PFSK-1 (cell line): Measurements from ENCODE around the gene NOX5.
A peak's percentile ranks its signal among the peaks of the same experiment; 100 is the strongest.

Experiments
- FOXP2 ChIP-seq: optimal IDR thresholded peaks from 2 replicates; pipeline ENCODE3; 2011; ENCODE audit warnings: borderline replicate concordance, control low read depth, inconsistent platforms; ENCODE audit not compliant: insufficient read depth; ENCODE audit errors: extremely low read length, extremely low read depth
- POLR2AphosphoS5 ChIP-seq: IDR thresholded peaks from 2 replicates; pipeline ENCODE4 v1.6.1; 2012; ENCODE audit warnings: low read depth, mild to moderate bottlenecking, control low read depth, low read length, moderate library complexity
- REST ChIP-seq, 2 experiments: IDR thresholded peaks; 2 replicates each; pipeline versions ENCODE4 v1.6.1 to v1.8.0; 2011 to 2012; ENCODE audit warnings: low read depth in 2 of 2, low read length in 2 of 2, control low read depth in 1 of 2, inconsistent platforms in 1 of 2, mild to moderate bottlenecking in 1 of 2, moderate library complexity in 1 of 2; ENCODE audit not compliant: insufficient read depth in 1 of 2
- SIN3A ChIP-seq: IDR thresholded peaks from 2 replicates; pipeline ENCODE4 v1.6.1; 2012; ENCODE audit warnings: mild to moderate bottlenecking, low read length, moderate library complexity, borderline replicate concordance; ENCODE audit not compliant: insufficient read depth
- TAF1 ChIP-seq: IDR thresholded peaks from 2 replicates; pipeline ENCODE4 v1.6.1; 2012; ENCODE audit warnings: low read length, control low read depth, borderline replicate concordance; ENCODE audit not compliant: insufficient read depth

Gene NOX5

GRCh38 chr15:69085325-69086081 lies 71.0 kb downstream of the NOX5 start:
- TF ChIP-seq TAF1 (no peak), FOXP2 (no peak), REST (IDR thresholded peaks at IDR 0.05; ENCODE audit: insufficient read depth in 1 of 2, low read depth in 2 of 2, low read length in 2 of 2) (no peak), SIN3A (no peak), POLR2AphosphoS5 (no peak)

GRCh38 chr15:69086427-69087204 lies 72.1 kb downstream of the NOX5 start:
- no peak for TF ChIP-seq POLR2AphosphoS5
- TF ChIP-seq REST (IDR thresholded peaks at IDR 0.05; ENCODE audit: insufficient read depth in 1 of 2, low read depth in 2 of 2, low read length in 2 of 2) = no peak
- TF ChIP-seq FOXP2 = no peak
- no peak for TF ChIP-seq SIN3A
- no peak for TF ChIP-seq TAF1

- TF ChIP-seq TAF1 = no peak
- TF ChIP-seq FOXP2 = no peak
- TF ChIP-seq POLR2AphosphoS5 = no peak
- TF ChIP-seq REST (IDR thresholded peaks at IDR 0.05; ENCODE audit: insufficient read depth in 1 of 2, low read depth in 2 of 2, low read length in 2 of 2) = peak in 1 of 2 experiments; percentile 30; a peak in 1 of 4 replicates
Observed at GRCh38 chr15:69087366-69087976, 73.0 kb downstream of the NOX5 start.

- TF ChIP-seq FOXP2 (no peak), TAF1 (no peak), SIN3A (no peak), POLR2AphosphoS5 (no peak), REST (IDR thresholded peaks at IDR 0.05; ENCODE audit: insufficient read depth in 1 of 2, low read depth in 2 of 2, low read length in 2 of 2) (no peak)
Observed at GRCh38 chr15:69088300-69088965, 73.9 kb downstream of the NOX5 start.
